EL (cell line): ENCODE measurements around the gene DNM3.
"Not testable (repeated sequence)": the region's sequence is repeated elsewhere in the genome, so short reads cannot be mapped to it uniquely, and the experiment has no call there.

ENCODE experiments used
- DNase-seq: peaks from one replicate; pipeline ENCODE4 v3.0.0-alpha.2; 2016

DNM3 gene

DNA sequence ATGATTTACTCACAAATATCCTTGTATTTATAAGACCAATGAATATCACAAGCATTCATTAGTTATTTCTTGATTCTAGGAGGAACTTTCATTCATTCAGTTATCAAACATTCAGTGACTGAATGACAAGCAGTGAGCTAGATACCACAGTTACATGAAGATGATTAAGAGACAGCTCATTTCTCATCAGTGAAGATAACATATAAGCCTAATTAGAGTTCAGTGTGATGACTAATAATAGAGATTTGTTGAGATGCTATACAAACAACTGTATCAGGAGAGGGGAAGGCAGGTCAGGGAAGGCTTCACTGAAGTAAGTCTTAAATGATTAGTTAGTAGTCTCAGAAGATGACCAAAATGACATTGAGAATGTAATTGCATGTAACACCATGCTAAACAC, 564.6 kb downstream of the DNM3 start:
- DNase-seq = no peak

DNA sequence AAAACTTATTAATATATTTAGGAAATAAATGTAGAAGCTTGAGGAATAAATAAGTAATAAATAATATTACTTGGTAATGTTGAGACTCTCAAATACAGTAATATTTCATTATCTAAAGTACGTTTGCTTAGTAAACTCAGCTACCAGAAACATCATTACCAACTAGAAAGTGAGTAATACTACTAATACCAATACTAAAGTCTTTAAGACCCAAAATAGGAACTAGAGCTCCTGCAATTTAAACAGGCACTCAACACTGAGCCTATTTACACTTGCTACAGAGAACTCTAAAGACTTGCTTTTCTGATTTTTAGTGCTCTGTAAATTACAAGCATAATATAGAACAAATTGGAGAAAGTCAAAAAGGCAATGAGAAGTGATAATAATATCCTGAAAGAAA, 565.7 kb downstream of the DNM3 start:
- no peak for DNase-seq

- peak; percentile 57 for DNase-seq
Observed at GRCh38 chr1:172408958-172409357, 567.7 kb downstream of the DNM3 start.

DNA sequence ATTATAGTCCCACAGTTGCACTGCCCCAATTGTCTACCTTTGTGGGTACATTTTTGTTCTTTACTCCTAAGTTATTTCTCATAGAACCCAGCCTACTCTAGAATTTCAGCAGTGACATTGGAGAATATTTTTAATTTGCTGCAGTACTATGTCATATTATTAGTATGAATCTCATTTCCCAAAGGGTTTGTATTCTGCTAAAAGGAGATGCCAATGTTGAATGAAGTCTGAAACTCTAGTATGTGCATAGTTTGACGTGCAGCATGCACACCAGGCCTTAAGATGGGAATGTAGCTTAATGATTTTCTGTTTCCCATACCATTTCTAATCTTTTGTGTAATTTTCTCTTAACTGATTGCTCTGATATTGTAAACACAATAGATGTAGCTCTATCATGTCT, 568.7 kb downstream of the DNM3 start:
- DNase-seq = no peak

- no peak for DNase-seq
Observed at GRCh38 chr1:172411791-172412338, 570.6 kb downstream of the DNM3 start.

DNA sequence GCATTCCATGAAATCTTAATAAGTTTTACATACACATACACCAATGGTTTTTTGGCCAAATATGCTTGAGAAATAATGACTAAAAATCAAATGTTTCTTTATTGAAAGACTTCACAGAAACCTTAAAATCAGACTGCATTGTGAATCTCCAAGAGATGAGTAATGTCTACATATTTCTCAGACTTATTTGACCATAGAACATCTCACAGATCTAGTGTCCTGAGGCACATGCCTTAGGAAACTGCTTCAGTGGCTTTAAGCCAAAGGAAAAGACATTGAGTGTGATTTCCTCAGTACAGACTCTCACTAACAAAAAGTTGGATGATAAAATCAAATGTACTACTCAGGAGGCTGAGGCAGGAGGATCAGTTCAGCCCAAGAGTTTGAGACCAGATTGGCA, 573.0 kb downstream of the DNM3 start:
- peak; percentile 64 for DNase-seq

- DNase-seq = no peak
Observed at GRCh38 chr1:172416496-172417035, 575.3 kb downstream of the DNM3 start.

DNA sequence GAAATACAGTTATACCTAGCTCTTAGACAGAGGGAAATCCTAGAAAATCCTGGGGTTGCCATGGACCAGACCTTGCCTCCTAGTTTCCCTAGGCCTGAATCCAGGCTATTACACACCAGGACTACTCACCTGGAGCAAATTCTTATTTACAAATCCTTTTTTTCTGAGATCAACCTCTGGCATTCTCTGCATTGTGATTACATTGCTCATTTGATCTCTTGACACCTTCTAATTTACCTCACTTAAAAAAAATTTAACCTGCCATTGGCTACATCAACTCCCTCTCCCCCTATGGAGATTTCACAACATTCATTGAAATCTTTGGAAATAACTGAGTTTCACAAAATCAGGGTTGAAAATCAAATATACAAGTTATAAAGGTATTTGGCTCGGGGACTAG, 576.3 kb downstream of the DNM3 start:
- peak; percentile 25 for DNase-seq

- DNase-seq = no peak
Observed at GRCh38 chr1:172420385-172420784, 579.1 kb downstream of the DNM3 start, which contains the start of gene C1orf105. TSS of gene C1orf105 (plus strand) at chr1:172420685. CDS start at chr1:172420886, 201 bp downstream.

DNA sequence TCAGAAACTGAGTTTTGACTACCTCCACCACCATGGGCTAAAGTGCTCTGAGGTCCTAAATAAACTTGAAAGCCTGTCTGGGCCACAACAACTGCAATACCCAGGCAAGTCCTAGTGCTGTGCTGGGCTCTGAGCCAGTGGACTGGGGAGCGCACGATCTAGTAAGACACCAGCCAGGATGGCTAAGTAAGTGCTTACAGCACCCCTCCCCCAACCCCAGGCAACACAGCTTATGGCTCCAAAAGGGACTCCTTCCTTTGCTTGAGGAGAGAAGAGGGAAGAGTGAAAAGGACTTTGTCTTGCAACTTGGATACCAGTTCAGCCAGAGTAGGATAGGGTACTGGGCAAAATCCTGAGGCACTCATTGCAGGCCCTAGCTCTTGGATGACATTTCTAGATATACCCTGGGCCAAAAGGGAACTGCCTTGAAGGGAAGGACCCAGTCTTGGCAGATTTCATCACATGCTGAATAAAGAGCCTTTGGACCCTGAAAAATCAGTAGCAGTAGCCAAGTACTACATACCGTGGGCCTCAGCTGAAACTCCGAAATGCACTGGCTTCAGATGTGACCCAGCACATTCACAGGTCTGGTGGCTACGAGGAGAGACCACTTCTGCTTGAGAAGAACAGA, 580.8 kb downstream of the DNM3 start:
- no peak for DNase-seq

- DNase-seq = no peak
Observed at GRCh38 chr1:172423336-172423735, 582.0 kb downstream of the DNM3 start.

DNA sequence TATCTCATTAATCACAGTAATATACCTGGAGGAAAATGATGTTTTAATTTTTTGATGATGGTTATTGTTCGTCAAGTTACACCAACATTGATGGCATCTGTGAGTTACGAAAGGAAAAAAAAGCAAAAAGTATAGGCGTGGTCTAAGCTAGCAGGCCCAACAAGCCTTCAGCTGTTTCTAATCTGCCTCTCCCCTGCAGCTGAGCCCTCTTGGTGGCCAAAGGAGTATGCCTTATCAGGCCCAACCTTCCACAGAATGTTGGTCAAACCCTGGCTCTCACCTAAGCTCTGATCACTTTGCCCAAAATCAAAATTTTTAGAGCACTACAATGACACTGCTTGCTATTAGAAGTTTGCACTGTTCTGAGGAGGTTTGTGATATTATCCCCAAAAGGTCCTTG, 584.0 kb downstream of the DNM3 start:
- no peak for DNase-seq

GRCh38 chr1:172427191-172427590, 585.9 kb downstream of the DNM3 start:
- no peak for DNase-seq

DNA sequence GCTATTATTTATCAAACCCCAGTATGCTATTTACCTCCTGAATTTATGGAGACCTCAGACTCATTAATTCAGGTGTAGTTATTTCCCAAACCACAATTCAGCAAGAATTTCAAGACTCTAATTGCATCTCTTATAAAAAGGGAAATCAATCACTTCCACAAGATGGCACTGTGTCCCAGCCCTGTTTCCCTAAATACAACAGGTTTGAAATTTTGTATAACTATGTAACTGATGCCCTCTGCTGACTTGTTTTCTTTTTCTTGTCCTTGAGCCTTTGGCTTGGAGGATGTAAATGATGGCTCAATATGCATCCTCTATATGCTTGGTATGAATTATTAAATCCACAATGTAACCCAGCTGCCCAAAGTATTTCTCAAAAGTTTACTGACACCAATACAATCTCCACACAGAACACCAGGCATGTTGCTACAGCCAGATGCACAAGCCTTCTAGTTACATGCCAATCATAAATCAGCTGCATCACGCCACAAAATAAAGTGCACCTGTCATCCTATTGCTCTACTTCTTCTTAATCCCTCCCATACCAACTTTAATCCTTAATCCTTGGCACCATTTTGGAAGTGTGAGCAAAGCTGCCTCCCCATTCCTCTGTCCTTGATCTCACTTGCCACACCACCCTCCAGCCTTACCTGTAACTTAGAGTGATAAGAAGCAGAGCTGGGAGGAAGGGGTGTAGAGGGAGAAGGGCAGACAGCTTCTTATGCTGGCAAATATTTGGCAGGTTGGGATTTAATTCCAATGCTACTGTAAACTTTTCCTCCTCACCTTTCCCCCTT, 588.2 kb downstream of the DNM3 start:
- peak; percentile 64 for DNase-seq

- DNase-seq = no peak
Observed at GRCh38 chr1:172430128-172430454, 588.8 kb downstream of the DNM3 start.

DNA sequence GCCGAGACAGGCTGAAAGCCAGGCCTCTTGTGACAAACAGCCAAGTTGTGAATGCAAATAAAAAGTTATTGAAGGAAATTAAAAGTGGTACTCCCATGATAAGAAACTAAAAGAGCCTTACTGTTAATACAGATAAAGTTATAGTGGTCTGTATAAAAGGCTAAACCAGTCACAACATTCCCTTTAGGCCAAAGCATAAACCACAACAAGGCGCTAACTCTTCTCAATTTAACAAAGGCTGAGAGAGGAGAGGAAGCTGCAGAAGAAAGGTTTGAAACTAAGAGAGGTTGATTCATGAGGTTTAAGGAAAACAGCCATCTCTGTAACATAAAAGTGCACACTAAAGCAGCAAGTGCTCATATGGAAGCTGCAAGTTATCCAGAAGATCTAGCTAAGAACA, 589.9 kb downstream of the DNM3 start:
- no peak for DNase-seq

DNA sequence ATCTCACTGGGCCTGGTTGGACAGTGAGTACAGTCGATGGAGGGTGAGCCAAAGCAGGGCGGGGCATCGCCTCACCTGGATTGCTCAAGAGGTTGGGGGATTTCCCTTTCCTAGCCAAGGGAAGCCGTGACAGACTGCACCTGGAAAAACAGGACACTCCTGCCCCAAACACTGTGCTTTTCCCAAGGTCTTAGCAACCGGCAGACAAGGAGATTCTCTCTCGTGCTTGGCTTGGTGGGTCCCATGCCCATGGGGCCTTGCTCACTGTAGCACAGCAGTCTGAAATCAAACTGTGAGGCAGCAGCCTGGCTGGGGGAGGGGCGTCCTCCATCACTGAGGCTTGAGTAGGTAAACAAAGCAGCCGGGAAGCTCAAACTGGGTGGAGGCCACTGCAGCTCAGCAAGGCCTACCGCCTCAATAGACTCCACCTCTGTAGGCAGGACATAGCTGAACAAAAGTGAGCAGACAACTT, 590.5 kb downstream of the DNM3 start:
- no peak for DNase-seq

DNA sequence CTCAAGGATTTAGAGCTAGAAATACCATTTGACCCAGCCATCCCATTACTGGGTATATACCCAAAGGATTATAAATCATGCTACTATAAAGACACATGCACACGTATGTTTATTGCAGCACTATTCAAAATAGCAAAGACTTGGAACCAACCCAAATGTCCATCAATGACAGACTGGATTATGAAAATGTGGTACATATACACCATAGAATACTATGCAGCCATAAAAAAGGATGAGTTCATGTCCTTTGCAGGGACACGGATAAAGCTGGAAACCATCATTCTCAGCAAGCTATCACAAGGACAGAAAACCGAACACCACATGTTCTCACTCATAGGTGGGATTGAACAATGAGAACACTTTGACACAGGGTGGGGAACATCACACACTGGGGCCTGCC, 595.9 kb downstream of the DNM3 start:
- DNase-seq = not testable (repeated sequence)

GRCh38 chr1:172442404-172442803, 601.1 kb downstream of the DNM3 start:
- no peak for DNase-seq

GRCh38 chr1:172442843-172443565, 601.7 kb downstream of the DNM3 start:
- DNase-seq = no peak

- DNase-seq = peak; percentile 88
Observed at GRCh38 chr1:172443666-172444453, 602.6 kb downstream of the DNM3 start, which contains the start of gene PIGC. TSS of gene PIGC (minus strand) at chr1:172444069. CDS start at chr1:172442622, 1,447 bp downstream.

GRCh38 chr1:172446547-172446946, 605.2 kb downstream of the DNM3 start:
- DNase-seq = no peak
